GM12892 (cell line): ENCODE data around the gene ADSS1.

Source experiments
- POLR2A ChIP-seq: IDR thresholded peaks from 2 replicates; pipeline ENCODE4 v1.6.1; 2011; ENCODE audit warnings: low read depth, low read length, control low read depth
- POLR2AphosphoS5 ChIP-seq: IDR thresholded peaks from 2 replicates; pipeline ENCODE4 v1.6.1; 2011; ENCODE audit warnings: low read depth, low read length, control low read depth

- no peak for TF ChIP-seq POLR2AphosphoS5
- no peak for TF ChIP-seq POLR2A
These were observed 51.1 kb downstream of the ADSS1 start for GRCh38 chr14:104775073-104775489.
